Stimulated activated CD8-positive, alpha-beta memory T cell treated with anti-CD3 and anti-CD28 coated beads, Interleukin-15, amount 100 ng/mL, for 4 hours (primary cell): ENCODE measurements around the gene EDC3.
"Not testable (repeated sequence)": the region's sequence is repeated elsewhere in the genome, so short reads cannot be mapped to it uniquely, and the experiment has no call there.

Experiments used
- DNase-seq, 2 donors: peaks; one replicate each; pipeline ENCODE4 v3.0.0-alpha.2; 2020; ENCODE audit warnings: low read depth in 2 of 2

Gene EDC3

DNA sequence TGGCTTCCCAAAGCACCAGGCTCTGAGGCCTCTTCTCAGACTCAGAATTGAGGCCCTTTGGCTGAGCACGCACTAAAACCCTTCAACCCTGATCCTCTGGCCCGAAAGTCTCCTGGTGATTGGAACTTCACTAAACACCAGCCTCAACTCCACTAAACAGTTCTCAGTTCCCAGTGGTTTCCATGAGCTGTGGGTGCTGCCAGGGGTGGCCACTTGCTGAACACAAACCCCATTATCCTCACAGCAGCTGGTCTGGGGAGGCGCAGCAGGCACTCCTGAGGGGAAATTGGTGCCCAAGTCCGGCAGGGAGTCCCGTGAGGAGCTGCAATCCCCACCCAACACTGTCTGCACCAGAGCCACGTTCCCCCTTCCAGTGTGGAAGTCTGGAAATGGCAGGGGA, 84.0 kb downstream of the EDC3 start:
- DNase-seq: no peak

DNA sequence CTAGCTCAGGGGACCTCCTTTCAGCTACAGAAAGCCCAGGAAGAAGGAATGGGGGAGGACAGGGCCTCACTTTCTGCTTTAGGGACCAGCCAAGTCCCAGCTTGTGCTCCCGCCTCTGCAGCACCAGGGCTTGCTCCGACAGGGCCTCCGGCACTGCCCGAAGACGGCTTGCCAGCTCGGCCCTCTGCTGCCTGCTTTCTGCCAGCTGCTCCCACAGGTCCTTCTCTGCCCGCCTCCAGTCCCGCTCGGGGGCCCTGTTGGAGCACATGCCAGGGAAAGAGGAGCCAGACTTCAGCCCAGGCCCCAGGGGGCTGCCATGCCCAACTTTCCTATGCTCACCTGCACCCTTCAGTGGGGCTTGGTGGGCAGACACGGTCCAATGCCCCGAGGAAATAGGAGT, 84.5 kb downstream of the EDC3 start:
- no peak for DNase-seq

DNA sequence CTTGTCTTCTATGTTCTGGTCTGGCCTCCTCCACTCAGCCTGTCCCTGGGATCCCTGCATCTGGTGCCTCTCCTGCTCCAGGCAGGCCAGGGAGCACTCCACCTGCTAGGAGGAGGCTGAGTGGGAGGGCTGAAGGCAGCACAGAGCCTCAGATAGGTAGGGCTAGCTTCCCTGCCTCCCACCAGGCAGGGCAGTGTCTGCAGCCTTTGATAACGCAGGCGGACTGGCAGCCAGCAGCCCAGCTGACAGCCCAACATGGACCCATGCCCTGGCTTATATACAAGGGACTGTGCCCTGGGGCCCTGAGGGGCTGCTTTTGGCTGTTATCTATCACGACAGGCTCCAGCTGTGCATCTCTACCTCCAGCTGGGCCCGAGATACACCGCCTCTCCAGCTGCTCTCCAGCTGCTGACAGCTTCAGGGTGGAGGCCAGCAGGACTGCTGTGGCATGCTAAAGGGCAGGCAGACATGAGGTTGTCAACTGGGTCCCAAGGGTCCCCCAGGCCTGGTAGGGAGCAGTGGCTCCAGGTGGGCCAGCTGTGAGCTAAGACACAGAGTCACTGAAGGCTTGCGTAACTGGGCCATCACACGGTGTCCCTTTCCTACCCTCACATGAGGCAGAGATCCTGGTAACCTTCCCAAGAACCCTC, 85.4 kb downstream of the EDC3 start:
- no peak for DNase-seq

DNA sequence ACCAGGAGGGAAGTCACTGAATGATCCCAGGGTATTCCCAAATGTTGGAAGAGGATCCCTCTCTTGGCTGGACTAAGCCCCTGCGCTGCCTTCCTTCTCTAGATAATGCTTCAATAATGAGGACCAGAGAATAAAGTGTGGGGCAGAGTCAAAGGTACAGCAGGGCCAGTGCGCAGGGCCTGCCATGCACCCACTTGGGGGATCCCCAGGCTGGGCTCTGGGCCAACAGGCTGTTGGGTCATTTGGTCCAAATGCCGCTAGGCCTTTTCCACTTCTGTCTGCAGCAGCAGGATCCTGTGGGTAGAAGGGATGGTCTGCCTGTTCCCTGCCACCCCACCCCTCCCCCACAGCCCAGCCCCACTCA, 85.9 kb downstream of the EDC3 start:
- no peak for DNase-seq

DNA sequence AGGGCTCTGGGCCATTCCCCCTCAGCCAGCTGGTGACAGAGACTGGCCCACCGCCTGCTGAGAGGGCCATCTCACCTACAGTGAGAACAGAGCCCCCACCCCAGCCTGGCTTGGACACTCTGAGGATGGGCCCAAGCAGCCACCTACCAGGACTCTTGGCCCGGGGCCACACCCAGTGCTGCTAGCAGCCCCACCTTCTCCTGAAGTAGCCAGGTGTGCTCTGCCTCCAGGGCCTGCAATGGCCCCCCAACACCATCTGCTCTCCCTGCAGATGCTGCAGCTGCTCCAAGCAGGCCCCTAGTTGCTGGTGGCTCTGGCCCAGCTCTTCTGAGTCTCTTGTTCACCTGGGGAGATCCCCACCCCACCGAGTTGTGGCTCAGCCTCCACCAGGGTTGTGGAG, 87.0 kb downstream of the EDC3 start:
- no peak for DNase-seq

DNA sequence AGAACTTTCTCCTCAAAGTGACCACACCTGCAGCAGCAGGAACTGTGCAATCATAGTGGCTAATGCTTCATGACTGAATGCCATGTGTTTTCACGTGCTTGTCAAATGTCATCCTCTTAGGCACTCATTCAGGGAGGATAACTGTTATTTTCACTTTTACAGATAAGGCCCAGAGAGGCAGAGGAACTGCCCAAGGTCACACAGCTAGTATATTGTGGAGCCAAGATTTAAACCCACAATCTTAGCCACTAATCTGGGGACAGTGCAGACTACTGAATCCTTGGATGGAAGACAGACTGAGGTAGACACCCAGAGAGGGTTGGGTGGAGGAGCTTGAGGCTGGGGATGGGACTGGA, 90.1 kb downstream of the EDC3 start:
- DNase-seq: no peak

DNA sequence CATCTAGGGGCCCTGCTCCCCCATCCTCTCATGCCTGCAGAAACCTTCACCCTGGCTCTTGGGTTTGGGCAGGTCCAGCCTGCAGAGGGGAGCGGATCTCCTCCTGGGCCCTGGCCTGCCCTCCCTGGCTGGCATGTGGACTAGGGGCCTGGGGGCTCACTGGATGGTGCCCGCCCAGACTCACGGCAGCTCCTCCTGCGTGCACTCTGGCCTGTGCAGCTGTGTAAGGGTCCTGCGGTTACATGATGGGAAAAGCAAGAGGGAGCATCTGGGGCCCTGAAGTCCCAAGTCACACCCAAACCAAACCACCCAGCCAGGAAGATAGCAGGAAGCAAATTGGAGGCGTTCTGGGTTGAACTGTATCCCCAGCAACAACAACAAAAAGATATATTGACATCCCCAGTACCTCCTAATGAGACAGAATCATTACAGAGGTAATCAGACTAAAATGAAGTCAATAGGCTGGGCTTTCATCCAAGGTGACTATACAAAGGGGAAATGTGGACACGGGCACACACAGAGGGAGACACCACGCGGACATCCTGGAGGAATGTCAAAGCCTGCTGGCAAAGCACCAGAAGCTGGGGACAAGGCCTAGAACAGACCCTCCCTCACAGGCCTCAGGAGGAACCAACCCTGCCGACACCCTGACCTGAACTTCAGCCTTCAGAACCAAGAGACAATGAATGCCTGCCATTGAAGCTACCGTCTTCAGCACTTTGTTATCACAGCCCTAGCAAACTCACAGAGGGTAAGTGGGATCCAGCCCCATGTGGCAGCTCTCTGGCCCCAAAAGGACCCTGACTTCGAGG, 90.6 kb downstream of the EDC3 start:
- no peak for DNase-seq

DNA sequence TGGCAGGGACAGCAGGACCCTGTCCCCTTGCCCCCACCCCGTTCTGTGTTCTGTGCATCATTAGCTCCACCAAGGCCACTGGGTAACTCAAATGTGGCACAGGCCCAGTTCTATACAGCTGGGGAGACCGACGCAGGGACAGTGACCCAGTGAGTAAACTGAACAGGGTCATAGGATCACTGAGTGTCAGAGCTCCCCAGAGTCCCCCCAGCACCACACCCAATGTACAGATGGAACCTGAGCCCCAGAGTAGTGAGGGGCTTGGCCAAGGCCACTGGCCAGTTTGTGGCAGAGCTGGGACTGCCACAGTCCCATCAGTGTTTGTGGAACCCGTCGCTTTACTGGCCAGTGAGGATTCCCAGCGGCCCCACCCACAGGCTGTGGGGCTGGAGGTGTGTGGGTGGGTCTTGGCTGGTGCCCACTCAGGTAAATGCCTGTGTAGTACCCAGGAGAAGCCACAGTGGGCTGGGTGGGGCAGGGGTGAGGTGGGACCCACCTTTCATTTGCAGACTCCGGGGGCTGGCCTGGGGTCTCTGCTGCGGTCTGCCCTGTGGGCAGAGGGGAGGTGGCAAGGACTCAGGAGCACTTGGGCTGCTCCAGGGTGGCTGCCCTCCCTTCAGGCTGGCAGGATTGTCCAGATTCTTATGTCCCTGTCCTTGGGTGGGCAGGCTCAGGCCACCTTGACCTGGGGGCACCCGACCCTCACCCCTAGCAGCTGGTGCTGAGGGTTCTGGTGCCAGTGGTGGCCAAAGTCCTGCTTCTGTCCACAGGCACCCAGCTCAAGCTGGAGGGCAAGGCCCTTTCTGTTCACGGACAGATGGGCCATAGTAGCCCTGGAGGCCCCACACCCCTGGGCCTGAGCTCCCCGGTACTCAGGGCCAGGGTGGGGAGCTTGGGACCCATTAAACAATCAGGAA, 91.8 kb downstream of the EDC3 start:
- no peak for DNase-seq

DNA sequence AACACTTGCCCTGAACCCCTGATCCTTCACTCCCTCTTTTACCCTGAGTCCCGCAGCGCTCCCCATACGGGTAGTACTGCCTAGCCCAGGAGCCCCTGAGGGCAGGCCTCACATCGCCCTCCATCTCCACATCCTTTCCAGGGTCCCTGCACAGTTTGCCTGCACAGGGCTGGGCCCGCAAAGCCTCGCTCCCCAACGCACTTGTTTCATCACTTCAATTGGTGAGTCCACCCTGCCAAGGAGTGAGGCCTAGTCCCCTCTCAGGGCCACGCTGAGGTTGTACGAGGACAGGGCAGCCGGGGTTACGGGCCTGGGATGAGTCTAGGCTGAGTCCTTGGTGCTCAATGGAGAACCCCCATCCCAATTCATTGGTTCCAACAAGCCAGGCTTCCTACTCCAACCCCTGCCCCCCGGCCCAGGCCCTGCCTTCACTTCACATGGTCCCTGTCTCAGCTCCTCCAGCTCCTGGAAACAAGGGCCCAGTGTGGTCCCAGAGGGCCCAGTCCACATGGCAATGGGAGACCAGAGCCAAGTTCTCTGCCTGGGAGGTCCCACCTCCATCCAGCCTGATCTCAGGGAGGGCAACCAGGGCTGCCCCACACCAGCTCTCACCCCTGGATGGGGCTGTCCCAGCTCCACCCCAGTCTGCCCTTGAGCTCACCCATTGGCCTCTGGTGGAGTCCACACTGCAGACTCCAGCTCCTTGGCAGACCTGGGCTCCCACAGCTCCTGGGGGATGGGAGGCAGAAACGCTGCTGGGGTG, 92.6 kb downstream of the EDC3 start:
- no peak for DNase-seq

DNA sequence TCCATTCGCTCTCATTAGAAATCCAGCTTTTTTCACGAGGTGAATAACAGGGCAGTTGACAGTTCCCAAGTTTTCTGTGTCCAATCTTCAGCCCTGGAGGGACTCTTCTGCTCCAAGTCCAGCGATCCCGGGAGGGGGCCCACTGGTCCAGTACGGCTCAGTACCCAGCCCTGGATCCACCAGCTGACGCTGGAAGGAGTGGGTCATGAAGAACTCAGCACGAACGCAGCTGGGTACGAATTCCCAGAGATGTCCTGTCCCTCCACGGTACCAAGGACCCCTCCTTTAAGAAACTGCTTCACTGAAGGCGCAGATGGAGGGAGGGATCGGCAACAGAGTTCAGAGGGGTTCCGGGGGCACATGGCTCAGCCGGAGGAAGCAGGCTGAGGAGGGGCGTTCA, 96.7 kb downstream of the EDC3 start:
- no peak for DNase-seq

DNA sequence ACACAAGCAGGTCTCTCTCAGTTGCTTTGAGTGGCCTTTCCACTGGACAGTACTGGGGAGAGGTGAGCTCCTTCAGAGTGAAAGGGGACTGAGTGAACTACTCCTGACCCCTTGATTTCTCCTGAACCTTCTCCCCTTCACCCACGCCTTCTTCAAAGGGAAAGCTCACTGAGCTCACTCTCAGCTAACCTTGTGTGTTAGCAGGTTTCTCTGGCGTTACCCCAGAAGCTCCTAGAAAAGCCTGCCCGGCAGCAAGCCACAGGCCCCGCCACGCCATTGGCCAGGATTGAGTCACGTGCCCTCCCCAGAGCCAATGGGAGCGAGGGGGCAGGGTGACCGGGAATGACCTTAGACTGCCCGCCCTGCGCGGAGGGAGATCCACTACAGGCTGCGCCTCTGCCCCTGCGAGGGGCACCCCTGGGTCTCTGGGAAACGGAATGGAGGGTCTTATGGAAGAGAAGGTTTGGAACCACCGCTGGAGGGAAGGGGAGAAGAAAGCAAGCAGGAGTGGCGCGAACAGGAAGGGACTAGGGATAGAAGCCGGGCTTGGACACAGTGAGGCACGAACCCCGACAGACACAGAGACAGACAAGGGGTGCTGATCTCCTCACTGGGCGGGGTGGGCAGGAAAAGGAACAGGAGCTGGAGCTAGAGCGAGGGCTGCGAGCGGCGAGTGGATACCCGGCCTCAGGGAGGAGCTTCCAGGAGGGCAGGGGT, 97.5 kb downstream of the EDC3 start:
- peak; percentile 64 to 69 for DNase-seq

DNA sequence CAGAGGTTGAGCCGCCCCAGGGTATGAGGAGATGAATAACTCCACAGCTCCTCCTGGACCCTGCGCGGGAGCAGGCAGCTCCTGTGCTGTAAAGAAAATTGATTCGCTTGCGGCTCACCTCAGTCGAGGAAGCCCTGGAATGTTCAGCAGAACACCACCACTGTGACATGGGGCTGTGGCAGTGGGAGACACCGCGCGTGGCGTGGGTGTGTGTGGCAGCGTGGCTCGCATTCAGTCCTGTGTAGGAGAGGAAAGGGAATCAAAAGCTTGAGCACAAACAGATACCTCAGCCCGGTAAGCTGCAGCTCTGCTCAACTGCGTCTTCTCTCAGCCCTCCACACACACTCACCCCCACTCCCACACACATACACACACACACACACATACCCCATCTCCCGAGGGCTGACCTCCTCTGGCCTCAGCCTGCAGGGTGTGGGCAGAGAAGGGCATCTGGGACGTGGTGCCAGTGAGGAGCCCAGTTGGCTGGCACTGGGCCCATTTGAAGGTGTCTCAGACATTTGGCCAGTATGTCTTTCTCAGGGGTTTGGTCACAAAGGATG, 98.6 kb downstream of the EDC3 start:
- DNase-seq: not testable (repeated sequence)

DNA sequence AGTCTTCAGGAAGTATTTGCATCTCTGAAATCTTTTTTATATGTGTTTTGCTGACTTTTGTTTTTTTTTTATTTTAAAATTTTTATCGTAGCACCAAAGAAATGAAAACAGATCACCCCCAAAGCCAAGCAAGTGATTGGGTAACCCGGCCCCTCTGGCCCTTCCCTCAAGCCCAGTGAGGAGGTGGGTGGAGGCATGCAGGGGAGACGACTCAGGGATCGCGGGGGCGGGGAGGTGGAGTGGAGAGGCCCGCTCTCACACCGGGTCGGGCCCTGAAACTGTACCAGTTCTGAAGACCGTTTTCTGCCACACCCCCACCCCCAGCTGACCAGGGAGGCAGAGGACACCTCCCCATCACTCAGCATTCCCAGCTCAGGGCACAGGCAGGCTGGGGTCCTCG, 99.1 kb downstream of the EDC3 start:
- DNase-seq: not testable (repeated sequence)

DNA sequence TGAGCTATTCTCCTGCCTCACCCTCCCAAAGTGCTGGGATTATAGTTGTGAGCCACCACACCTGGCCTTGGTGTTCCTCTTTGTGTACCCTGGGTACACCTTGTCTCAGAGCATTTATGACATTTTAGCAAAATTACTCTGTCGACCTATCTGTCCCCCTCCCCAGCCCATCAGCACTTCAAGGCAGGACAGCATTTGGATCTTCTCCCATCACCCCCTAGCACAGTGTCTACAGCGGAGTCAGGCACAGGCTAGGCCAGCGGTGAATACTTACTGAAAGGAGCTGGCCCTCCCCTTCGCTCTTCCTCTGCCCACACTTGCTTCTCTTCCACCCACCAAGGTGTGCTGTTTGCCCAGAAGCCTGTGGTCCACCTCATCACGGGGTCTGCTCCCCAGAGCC, 100.6 kb downstream of the EDC3 start:
- DNase-seq: no peak

DNA sequence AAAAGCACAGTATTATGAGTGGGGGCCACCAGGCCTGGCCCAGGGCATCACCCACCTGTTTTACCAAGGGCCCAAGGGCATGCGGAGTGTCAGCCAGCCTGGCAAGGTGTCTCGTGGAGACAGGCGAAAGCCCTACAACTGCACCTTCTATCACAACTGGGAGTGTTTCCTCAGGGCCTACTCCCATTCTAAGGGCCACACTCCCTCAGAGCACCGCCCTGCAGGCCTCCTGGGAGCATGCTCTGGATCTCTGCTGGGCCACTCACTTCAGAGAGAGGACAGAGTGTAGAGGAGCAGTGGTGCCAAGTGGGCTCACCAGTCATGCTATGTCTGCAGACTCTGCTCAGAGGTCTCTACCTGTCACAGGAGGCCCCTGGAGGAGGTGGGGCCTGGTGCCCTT, 101.4 kb downstream of the EDC3 start:
- no peak for DNase-seq

DNA sequence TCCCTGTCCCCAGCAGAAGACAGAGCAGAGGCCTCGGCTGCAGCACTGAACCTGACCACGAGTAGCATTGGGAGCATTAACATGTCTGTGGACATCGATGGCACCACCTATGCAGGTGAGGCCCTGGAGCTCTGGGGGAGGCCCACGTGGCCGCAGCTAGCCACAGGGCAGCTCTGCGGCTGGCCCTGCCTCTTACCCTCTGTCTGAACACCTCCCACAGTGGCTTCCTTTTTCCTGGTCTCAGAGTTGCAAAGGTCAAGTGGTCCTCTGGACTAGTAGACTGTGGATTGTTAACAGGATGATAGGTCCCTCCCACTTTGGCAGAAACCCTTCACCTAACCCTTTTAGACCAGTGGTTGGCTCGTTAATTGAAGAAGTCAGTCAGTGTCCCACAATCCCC, 102.7 kb downstream of the EDC3 start:
- DNase-seq: no peak

DNA sequence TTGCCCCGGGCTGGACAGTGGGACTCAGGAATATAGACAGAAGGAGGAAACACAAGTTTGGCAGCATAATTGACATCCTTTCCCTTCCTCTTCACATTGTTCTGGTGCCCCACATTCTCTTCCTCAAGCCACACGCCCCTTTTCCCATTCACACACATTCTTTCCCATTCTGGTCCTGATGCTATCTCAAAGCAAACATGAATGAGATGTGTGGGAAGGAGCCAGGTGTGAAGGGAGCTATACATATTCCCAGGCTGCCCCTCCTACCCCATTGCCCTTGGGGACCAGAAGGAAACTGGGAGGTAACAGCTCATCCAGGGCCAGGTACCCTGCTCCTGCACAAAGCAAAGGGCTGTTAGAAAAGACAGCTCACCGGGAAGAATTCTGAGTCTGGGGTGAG, 103.6 kb downstream of the EDC3 start:
- no peak for DNase-seq

DNA sequence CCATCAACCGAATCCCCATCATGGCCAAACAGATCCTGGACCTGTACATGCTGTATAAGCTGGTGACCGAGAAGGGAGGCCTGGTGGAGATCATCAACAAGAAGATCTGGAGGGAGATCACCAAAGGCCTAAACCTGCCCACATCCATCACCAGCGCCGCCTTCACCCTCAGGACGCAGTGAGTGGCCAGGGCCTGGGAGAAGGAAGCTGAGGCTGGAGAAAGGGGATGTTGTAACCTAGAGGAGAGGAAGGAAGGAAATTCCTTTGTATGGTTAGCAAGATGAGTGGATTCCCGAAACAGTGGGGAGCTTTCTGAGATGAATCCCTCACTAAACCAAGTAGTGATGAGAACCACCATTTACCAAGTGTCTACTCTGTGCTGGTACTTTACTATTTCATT, 106.0 kb downstream of the EDC3 start:
- DNase-seq: no peak

DNA sequence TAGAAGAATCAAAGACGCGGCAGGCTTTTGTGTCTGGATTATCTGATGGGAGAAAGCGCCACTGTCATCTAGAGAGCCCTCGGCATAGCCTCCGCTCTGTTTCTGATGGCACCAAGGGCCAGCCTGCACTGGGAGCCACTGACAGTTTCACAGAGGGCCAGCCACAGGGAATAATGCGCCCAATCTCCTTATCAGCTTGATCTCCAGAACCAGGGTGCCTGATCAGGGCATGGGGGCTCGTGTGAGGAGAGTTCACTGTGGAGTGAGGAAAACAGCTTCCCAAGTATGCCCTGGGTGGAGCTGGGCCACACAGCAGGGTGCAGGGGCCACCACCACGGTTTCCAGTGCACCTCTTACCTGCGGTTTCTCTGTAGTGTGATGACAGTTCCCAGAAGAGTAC, 110.0 kb downstream of the EDC3 start:
- DNase-seq: no peak

DNA sequence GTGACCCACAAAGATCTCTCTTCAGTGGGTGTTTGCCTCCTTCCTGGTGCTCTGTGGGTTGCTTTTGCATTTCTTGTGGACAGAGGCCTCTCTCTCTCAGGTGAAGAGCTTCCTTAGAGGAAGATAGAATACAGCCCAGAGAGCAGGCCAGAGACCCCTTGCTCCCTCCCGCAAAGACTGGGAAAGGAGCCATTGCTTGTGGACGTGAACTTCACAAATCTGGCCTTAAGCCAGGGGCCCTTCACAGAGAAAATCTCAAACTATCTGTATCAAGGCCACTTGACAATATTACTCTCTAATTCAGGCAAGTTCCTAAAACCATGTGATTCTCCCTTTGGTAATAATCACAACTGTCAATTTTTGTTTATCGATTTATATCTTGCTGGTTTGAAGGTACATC, 110.6 kb downstream of the EDC3 start:
- DNase-seq: no peak

DNA sequence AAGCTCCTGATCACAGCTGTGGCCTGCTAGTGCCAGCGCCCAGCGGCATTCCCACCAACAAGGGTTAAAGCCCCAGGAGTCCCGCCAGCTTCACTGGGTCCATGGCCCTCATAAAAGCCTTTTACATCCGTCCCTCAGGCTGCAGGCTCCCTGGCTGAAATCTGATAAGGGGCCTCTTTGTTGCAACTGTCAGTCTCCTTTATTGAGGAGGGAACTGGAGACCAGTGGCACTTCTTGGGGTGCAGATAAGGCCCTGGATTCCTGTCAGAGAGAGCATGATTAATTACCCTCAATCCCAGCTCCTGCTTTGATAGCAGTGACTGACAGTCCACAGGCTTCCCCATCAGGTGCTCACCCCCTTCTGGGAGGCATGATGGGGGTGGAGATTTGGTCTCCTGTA, 111.0 kb downstream of the EDC3 start:
- no peak for DNase-seq
